ENCODE results near the gene COL27A1.

DNA sequence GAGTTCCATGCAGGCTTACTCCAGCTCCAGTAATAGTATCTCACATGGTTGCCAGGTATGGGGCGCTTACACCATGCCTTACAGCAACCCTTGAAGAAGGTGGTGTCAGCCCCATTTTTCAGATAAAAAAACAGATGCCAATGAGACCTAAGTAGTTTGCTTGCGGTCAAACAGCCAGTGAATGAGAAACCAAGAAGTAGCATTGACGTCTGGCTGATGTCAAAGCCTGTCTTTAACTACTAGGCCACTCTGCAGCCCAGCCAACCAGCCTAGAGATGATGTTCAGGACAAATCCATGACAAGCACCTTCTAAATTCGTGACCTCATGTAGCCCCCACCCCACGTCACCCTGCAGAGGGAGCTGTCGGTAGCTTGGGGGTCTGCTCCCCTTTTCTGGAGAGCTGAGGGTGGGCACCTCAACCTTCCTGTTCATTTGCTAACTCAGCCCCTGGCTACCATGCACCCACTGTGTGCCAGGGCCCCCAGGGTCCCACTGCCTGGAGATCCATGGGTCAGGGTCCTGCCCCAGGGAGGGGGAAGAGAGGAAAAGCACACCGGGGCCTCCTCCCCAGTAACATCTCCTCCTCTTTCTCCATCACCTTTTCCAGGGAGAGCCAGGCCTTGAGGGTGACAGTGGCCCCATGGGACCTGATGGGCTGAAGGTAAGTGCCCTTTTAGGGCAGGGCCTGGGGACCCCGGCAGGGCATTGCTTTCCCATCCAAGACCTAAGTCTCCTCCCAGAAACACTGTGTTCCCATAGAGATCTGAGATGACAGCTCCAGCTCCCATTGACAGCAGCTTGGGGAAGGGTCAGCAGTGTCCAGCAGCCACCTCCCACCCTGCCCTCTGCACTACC lies 115.0 kb downstream of the COL27A1 start:
- TF ChIP-seq RARB (CRISPR knock-in tag; IDR thresholded peaks at IDR 0.05) (no peak), CSDC2 (CRISPR knock-in tag; IDR thresholded peaks at IDR 0.05) (no peak), ISL1 (CRISPR knock-in tag; IDR thresholded peaks at IDR 0.05) (no peak), TCF4 (CRISPR knock-in tag; IDR thresholded peaks at IDR 0.05; ENCODE audit: borderline replicate concordance) (no peak), ZFP30 (CRISPR knock-in tag; IDR thresholded peaks at IDR 0.05) (no peak)
- TF ChIP-seq, protein P1, sequence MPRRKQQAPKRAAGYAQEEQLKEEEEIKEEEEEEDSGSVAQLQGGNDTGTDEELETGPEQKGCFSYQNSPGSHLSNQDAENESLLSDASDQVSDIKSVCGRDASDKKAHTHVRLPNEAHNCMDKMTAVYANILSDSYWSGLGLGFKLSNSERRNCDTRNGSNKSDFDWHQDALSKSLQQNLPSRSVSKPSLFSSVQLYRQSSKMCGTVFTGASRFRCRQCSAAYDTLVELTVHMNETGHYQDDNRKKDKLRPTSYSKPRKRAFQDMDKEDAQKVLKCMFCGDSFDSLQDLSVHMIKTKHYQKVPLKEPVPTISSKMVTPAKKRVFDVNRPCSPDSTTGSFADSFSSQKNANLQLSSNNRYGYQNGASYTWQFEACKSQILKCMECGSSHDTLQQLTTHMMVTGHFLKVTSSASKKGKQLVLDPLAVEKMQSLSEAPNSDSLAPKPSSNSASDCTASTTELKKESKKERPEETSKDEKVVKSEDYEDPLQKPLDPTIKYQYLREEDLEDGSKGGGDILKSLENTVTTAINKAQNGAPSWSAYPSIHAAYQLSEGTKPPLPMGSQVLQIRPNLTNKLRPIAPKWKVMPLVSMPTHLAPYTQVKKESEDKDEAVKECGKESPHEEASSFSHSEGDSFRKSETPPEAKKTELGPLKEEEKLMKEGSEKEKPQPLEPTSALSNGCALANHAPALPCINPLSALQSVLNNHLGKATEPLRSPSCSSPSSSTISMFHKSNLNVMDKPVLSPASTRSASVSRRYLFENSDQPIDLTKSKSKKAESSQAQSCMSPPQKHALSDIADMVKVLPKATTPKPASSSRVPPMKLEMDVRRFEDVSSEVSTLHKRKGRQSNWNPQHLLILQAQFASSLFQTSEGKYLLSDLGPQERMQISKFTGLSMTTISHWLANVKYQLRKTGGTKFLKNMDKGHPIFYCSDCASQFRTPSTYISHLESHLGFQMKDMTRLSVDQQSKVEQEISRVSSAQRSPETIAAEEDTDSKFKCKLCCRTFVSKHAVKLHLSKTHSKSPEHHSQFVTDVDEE (CRISPR knock-in tag; IDR thresholded peaks at IDR 0.05): no peak
- TF ChIP-seq, protein P2, sequence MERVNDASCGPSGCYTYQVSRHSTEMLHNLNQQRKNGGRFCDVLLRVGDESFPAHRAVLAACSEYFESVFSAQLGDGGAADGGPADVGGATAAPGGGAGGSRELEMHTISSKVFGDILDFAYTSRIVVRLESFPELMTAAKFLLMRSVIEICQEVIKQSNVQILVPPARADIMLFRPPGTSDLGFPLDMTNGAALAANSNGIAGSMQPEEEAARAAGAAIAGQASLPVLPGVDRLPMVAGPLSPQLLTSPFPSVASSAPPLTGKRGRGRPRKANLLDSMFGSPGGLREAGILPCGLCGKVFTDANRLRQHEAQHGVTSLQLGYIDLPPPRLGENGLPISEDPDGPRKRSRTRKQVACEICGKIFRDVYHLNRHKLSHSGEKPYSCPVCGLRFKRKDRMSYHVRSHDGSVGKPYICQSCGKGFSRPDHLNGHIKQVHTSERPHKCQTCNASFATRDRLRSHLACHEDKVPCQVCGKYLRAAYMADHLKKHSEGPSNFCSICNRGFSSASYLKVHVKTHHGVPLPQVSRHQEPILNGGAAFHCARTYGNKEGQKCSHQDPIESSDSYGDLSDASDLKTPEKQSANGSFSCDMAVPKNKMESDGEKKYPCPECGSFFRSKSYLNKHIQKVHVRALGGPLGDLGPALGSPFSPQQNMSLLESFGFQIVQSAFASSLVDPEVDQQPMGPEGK (CRISPR knock-in tag; IDR thresholded peaks at IDR 0.05; ENCODE audit: borderline replicate concordance): no peak
